Measurements from ENCODE around the gene AFG1L. TPM values are rescaled to one million over a fixed set of nuclear protein-coding genes. Genes with fewer than 3 reads are reported as not detected.
A peak's percentile ranks its signal among the peaks of the same experiment; 100 is the strongest.
"Not testable (repeated sequence)": the region's sequence is repeated elsewhere in the genome, so short reads cannot be mapped to it uniquely, and the experiment has no call there.

AFG1L gene
- 1 to 10 TPM; 3.4 to 6.5 TPM for total RNA-seq

GRCh38 chr6:108294727-108295625 is at the start of gene AFG1L:
TSS of gene AFG1L (plus strand) at chr6:108295054. CDS start at chr6:108295080, 26 bp downstream.
- Mint-ChIP-seq H3K9me3 (no peaks in the 10 kb centered on the region), H3K27ac (peak within 1 kb of the TSS; percentile 99 to 100)

GRCh38 chr6:108245095-108245494 is 49.8 kb upstream of the AFG1L start:
- H3K27ac Mint-ChIP-seq; H3K9me3 Mint-ChIP-seq; ATAC-seq; DNase-seq (ENCODE audit: low spot score in 2 of 2): not testable (repeated sequence)
- peaks cover 18 to 60% of the 10 kb centered on the region in 2 donors for H3K36me3 Mint-ChIP-seq

More at GRCh38 chr6:108294727-108295625, at the start of gene AFG1L:
- peaks cover 6 to 13% of the 10 kb centered on the region in 2 donors for H3K36me3 Mint-ChIP-seq
- ATAC-seq (peak; percentile 85 to 96), DNase-seq (ENCODE audit: low spot score in 2 of 2) (peak; percentile 83 to 87)

- ATAC-seq, result no peak
- H3K36me3 Mint-ChIP-seq, result peaks cover 10 to 36% of the 10 kb centered on the region in 2 donors
- H3K9me3 Mint-ChIP-seq, result no peaks in the 10 kb centered on the region
- DNase-seq (ENCODE audit: low spot score in 2 of 2), result no peak
- peak overlapping the region in 1 of 2 donors; percentile 38 for H3K27ac Mint-ChIP-seq
Measured at GRCh38 chr6:108247965-108248536, 46.8 kb upstream of the AFG1L start.

- Mint-ChIP-seq H3K36me3 (peaks cover 10 to 20% of the 10 kb centered on the region in 2 donors), H3K9me3 (no peaks in the 10 kb centered on the region), H3K27ac (no peak overlapping the region)
- DNase-seq (ENCODE audit: low spot score in 2 of 2) (no peak), ATAC-seq (no peak)
Measured at GRCh38 chr6:108250240-108250866, 44.5 kb upstream of the AFG1L start.

GRCh38 chr6:108251252-108251651 is 43.6 kb upstream of the AFG1L start:
- H3K9me3 Mint-ChIP-seq, result no peaks in the 10 kb centered on the region
- H3K36me3 Mint-ChIP-seq, result peaks cover 5 to 12% of the 10 kb centered on the region in 2 donors
- peak overlapping the region in 1 of 2 donors; percentile 33 for H3K27ac Mint-ChIP-seq
- DNase-seq (ENCODE audit: low spot score in 2 of 2), result no peak
- no peak for ATAC-seq

- no peak overlapping the region for H3K27ac Mint-ChIP-seq
- peaks cover 5% of the 10 kb centered on the region in 2 donors for H3K36me3 Mint-ChIP-seq
- H3K9me3 Mint-ChIP-seq, result no peaks in the 10 kb centered on the region
- ATAC-seq, result no peak
- DNase-seq (ENCODE audit: low spot score in 2 of 2), result no peak
Measured at GRCh38 chr6:108252055-108252454, 42.8 kb upstream of the AFG1L start.

GRCh38 chr6:108253241-108253640 is 41.6 kb upstream of the AFG1L start:
- DNase-seq (ENCODE audit: low spot score in 2 of 2), result no peak
- Mint-ChIP-seq H3K9me3 (no peaks in the 10 kb centered on the region), H3K36me3 (peaks cover 0 to 1% of the 10 kb centered on the region in 2 donors), H3K27ac (no peak overlapping the region)
- no peak for ATAC-seq

- no peaks in the 10 kb centered on the region for H3K36me3 Mint-ChIP-seq
- H3K9me3 Mint-ChIP-seq, result no peaks in the 10 kb centered on the region
- DNase-seq (ENCODE audit: low spot score in 2 of 2) (no peak), ATAC-seq (no peak)
- H3K27ac Mint-ChIP-seq, result no peak overlapping the region
Measured at GRCh38 chr6:108254433-108255410, 40.1 kb upstream of the AFG1L start.

- H3K36me3 Mint-ChIP-seq, result peaks cover 0 to 5% of the 10 kb centered on the region in 2 donors
- ATAC-seq (peak in 1 of 2 donors; percentile 1), DNase-seq (ENCODE audit: low spot score in 2 of 2) (peak in 1 of 2 donors; percentile 15)
- H3K27ac Mint-ChIP-seq, result peak overlapping the region; percentile 79 to 94
- H3K9me3 Mint-ChIP-seq, result no peaks in the 10 kb centered on the region
Measured at GRCh38 chr6:108260126-108260808, 34.6 kb upstream of the AFG1L start.

- H3K9me3 Mint-ChIP-seq, result no peaks in the 10 kb centered on the region
- peak within 1 kb of the TSS; percentile 88 to 94 for H3K27ac Mint-ChIP-seq
- H3K36me3 Mint-ChIP-seq, result peaks cover 0 to 5% of the 10 kb centered on the region in 2 donors
- ATAC-seq (peak; percentile 94 to 95), DNase-seq (ENCODE audit: low spot score in 2 of 2) (peak; percentile 89 to 93)
Measured at GRCh38 chr6:108260809-108261569, 33.9 kb upstream of the AFG1L start, which contains the start of gene SNX3. TSS of gene SNX3 (minus strand) at chr6:108261040. CDS start at chr6:108260921, 119 bp downstream.

GRCh38 chr6:108263371-108263770 is 31.5 kb upstream of the AFG1L start:
- no peak overlapping the region for H3K27ac Mint-ChIP-seq
- DNase-seq (ENCODE audit: low spot score in 2 of 2) (no peak), ATAC-seq (no peak)
- H3K9me3 Mint-ChIP-seq, result no peaks in the 10 kb centered on the region
- H3K36me3 Mint-ChIP-seq, result peaks cover 0 to 5% of the 10 kb centered on the region in 2 donors

GRCh38 chr6:108268845-108269244 is 26.0 kb upstream of the AFG1L start:
- H3K9me3 Mint-ChIP-seq, result no peaks in the 10 kb centered on the region
- H3K27ac Mint-ChIP-seq, result no peak overlapping the region
- H3K36me3 Mint-ChIP-seq, result no peaks in the 10 kb centered on the region
- ATAC-seq, result no peak
- no peak for DNase-seq (ENCODE audit: low spot score in 2 of 2)

GRCh38 chr6:108269955-108270354 is 24.9 kb upstream of the AFG1L start:
- ATAC-seq; H3K27ac Mint-ChIP-seq; DNase-seq (ENCODE audit: low spot score in 2 of 2); H3K9me3 Mint-ChIP-seq; H3K36me3 Mint-ChIP-seq: not testable (repeated sequence)

GRCh38 chr6:108274546-108274945 is 20.3 kb upstream of the AFG1L start:
- no peak for ATAC-seq
- Mint-ChIP-seq H3K27ac (no peak overlapping the region), H3K36me3 (no peaks in the 10 kb centered on the region), H3K9me3 (no peaks in the 10 kb centered on the region)
- DNase-seq (ENCODE audit: low spot score in 2 of 2), result no peak

GRCh38 chr6:108275976-108276375 is 18.9 kb upstream of the AFG1L start:
- H3K27ac Mint-ChIP-seq, result no peak overlapping the region
- no peaks in the 10 kb centered on the region for H3K36me3 Mint-ChIP-seq
- ATAC-seq (no peak), DNase-seq (ENCODE audit: low spot score in 2 of 2) (no peak)
- H3K9me3 Mint-ChIP-seq, result no peaks in the 10 kb centered on the region
